Mesenchymal stem cell (in vitro differentiated cells and primary cell): ENCODE data around the gene BCKDHB.

ENCODE experiments used
- DNase-seq: peaks from one replicate; pipeline ENCODE4 v3.0.0-alpha.2; 2013
- H2AFZ ChIP-seq: one replicate; pipeline ENCODE4 v1.6.1; 2013; ENCODE audit warnings: low read depth, mild to moderate bottlenecking, control low read depth, inconsistent platforms, low read length, moderate library complexity
- H2AK5ac ChIP-seq: 2 replicates; pipeline ENCODE4 v1.6.1; 2013; ENCODE audit warnings: low read length, moderate library complexity, mild to moderate bottlenecking, inconsistent platforms; ENCODE audit not compliant: severe bottlenecking
- H2BK120ac ChIP-seq: one replicate; pipeline ENCODE4 v1.6.1; 2013; ENCODE audit warnings: low read depth, mild to moderate bottlenecking, inconsistent platforms, low read length, moderate library complexity
- H2BK12ac ChIP-seq, 2 experiments: one replicate each; pipeline ENCODE4 v1.6.1; 2013; ENCODE audit warnings: inconsistent platforms in 2 of 2, low read length in 2 of 2, mild to moderate bottlenecking in 2 of 2, moderate library complexity in 2 of 2, control low read depth in 1 of 2
- H2BK15ac ChIP-seq: one replicate; pipeline ENCODE4 v1.6.1; 2013; ENCODE audit warnings: mild to moderate bottlenecking, low read depth, inconsistent platforms; ENCODE audit not compliant: poor library complexity, severe bottlenecking
- H2BK5ac ChIP-seq: 2 replicates; pipeline ENCODE4 v1.6.1; 2013; ENCODE audit warnings: low read depth, mild to moderate bottlenecking, low read length, control low read depth, inconsistent platforms; ENCODE audit not compliant: poor library complexity, severe bottlenecking
- H3K14ac ChIP-seq, 2 experiments: one replicate each; pipeline ENCODE4 v1.6.1; 2013; ENCODE audit warnings: inconsistent platforms in 2 of 2, low read length in 2 of 2, control low read depth in 1 of 2, mild to moderate bottlenecking in 1 of 2, moderate library complexity in 1 of 2
- H3K18ac ChIP-seq, 2 experiments: one replicate each; pipeline ENCODE4 v1.6.1; 2013; ENCODE audit warnings: inconsistent platforms in 2 of 2, low read length in 2 of 2, control low read depth in 1 of 2, low read depth in 1 of 2, mild to moderate bottlenecking in 1 of 2
- H3K23ac ChIP-seq, 2 experiments: one replicate each; pipeline ENCODE4 v1.6.1; 2013; ENCODE audit warnings: inconsistent platforms in 2 of 2, low read length in 2 of 2, mild to moderate bottlenecking in 2 of 2, moderate library complexity in 2 of 2, control low read depth in 1 of 2
- H3K27ac ChIP-seq: 2 replicates; pipeline ENCODE4 v1.5.1; 2013; ENCODE audit warnings: mild to moderate bottlenecking, moderate library complexity, low read length, control low read depth, inconsistent platforms; ENCODE audit not compliant: poor library complexity, severe bottlenecking
- H3K27me3 ChIP-seq, 2 experiments: 2 replicates each; pipeline versions ENCODE4 v1.6.1 to v1.7.0; 2013; ENCODE audit warnings: low read length in 2 of 2, mild to moderate bottlenecking in 2 of 2, moderate library complexity in 2 of 2, control low read depth in 1 of 2, inconsistent platforms in 1 of 2; ENCODE audit not compliant: control insufficient read depth in 1 of 2, insufficient read depth in 1 of 2
- H3K36me3 ChIP-seq, 2 experiments: 2 replicates each; pipeline versions ENCODE4 v1.6.1 to v1.7.0; 2013; ENCODE audit warnings: low read length in 2 of 2, control low read depth in 1 of 2, inconsistent platforms in 1 of 2, low read depth in 1 of 2, mild to moderate bottlenecking in 1 of 2; ENCODE audit not compliant: insufficient read depth in 2 of 2, control insufficient read depth in 1 of 2
- H3K4ac ChIP-seq, 2 experiments: one replicate each; pipeline ENCODE4 v1.6.1; 2013; ENCODE audit warnings: inconsistent platforms in 2 of 2, low read length in 2 of 2, mild to moderate bottlenecking in 2 of 2, moderate library complexity in 2 of 2, control low read depth in 1 of 2, low read depth in 1 of 2
- H3K4me1 ChIP-seq: 2 replicates; pipeline ENCODE4 v1.6.1; 2013; ENCODE audit warnings: low read depth, low read length, control low read depth; ENCODE audit not compliant: control insufficient read depth, insufficient read depth
- H3K4me2 ChIP-seq: 2 replicates; pipeline ENCODE4 v1.6.1; 2013; ENCODE audit warnings: low read length, mild to moderate bottlenecking, inconsistent platforms; ENCODE audit not compliant: poor library complexity, severe bottlenecking
- H3K4me3 ChIP-seq, 2 experiments: 2 replicates each; pipeline versions ENCODE4 v1.5.1 to v1.7.0; 2013; ENCODE audit warnings: low read length in 2 of 2, mild to moderate bottlenecking in 2 of 2, control low read depth in 1 of 2, low read depth in 1 of 2; ENCODE audit not compliant: insufficient read depth in 1 of 2
- H3K79me1 ChIP-seq: replicated peaks from 2 replicates; pipeline ENCODE4 v1.6.1; 2013; ENCODE audit warnings: mild to moderate bottlenecking, control low read depth, low read length, inconsistent platforms; ENCODE audit not compliant: poor library complexity, severe bottlenecking
- H3K9ac ChIP-seq: 2 replicates; pipeline ENCODE4 v1.7.0; 2013; ENCODE audit warnings: mild to moderate bottlenecking, low read length, moderate library complexity
- H3K9me3 ChIP-seq: 2 replicates; pipeline ENCODE4 v1.7.0; 2013; ENCODE audit warnings: mild to moderate bottlenecking, low read length; ENCODE audit not compliant: control insufficient read depth
- H4K8ac ChIP-seq: one replicate; pipeline ENCODE4 v1.6.1; 2013; ENCODE audit warnings: inconsistent platforms, mild to moderate bottlenecking, low read length, moderate library complexity
- H4K91ac ChIP-seq: one replicate; pipeline ENCODE4 v1.6.1; 2013; ENCODE audit warnings: mild to moderate bottlenecking, low read length, inconsistent platforms
- WGBS: methylation state at CpG from one replicate; pipeline ENCODE4 v1.1.7; 2013; ENCODE audit warnings: mixed read lengths; 5-methylcytosine and 5-hydroxymethylcytosine counted together

The BCKDHB gene

GRCh38 chr6:80154160-80154559 is 47.7 kb downstream of the BCKDHB start:
- no peak overlapping the region for H3K27ac ChIP-seq
- no peaks in the 10 kb centered on the region for H3K36me3 ChIP-seq
- H2AFZ ChIP-seq: no peak overlapping the region
- no peak overlapping the region for H4K91ac ChIP-seq
- no peaks in the 10 kb centered on the region for H3K9me3 ChIP-seq
- H3K27me3 ChIP-seq: no peaks in the 10 kb centered on the region
- no peaks in the 10 kb centered on the region for H3K4me1 ChIP-seq
- H3K9ac ChIP-seq: no peak overlapping the region
- DNase-seq: no peak
- no peak overlapping the region for H3K23ac ChIP-seq
- no peak overlapping the region for H3K14ac ChIP-seq
- H2BK15ac ChIP-seq: no peak overlapping the region
- no peak overlapping the region for H2BK5ac ChIP-seq
- H3K4me2 ChIP-seq: no peak overlapping the region
- H3K4ac ChIP-seq: no peak overlapping the region
- no peak overlapping the region for H2AK5ac ChIP-seq
- H3K79me1 ChIP-seq: peaks cover 2% of the 10 kb centered on the region
- no peak overlapping the region for H3K4me3 ChIP-seq
- no CpG with 5 or more reads among the region's 2 CpGs for WGBS
- no peak overlapping the region for H4K8ac ChIP-seq
- H2BK12ac ChIP-seq: no peak overlapping the region
- no peak overlapping the region for H3K18ac ChIP-seq
- H2BK120ac ChIP-seq: no peak overlapping the region

- H3K4ac ChIP-seq: no peak overlapping the region
- no peaks in the 10 kb centered on the region for H3K27me3 ChIP-seq
- H2BK12ac ChIP-seq: no peak overlapping the region
- H2AK5ac ChIP-seq: no peak overlapping the region
- no peak overlapping the region for H3K14ac ChIP-seq
- H2BK15ac ChIP-seq: no peak overlapping the region
- no peak overlapping the region for H4K8ac ChIP-seq
- no peak overlapping the region for H3K4me2 ChIP-seq
- no peaks in the 10 kb centered on the region for H3K9me3 ChIP-seq
- H3K36me3 ChIP-seq: no peaks in the 10 kb centered on the region
- H3K27ac ChIP-seq: no peak overlapping the region
- H3K18ac ChIP-seq: no peak overlapping the region
- H3K79me1 ChIP-seq: peaks cover 2% of the 10 kb centered on the region
- H3K4me1 ChIP-seq: no peaks in the 10 kb centered on the region
- no peak overlapping the region for H3K9ac ChIP-seq
- H3K23ac ChIP-seq: no peak overlapping the region
- H2BK5ac ChIP-seq: no peak overlapping the region
- no peak overlapping the region for H2AFZ ChIP-seq
- DNase-seq: no peak
- H3K4me3 ChIP-seq: no peak overlapping the region
- no peak overlapping the region for H4K91ac ChIP-seq
- H2BK120ac ChIP-seq: no peak overlapping the region
Observed at GRCh38 chr6:80156221-80156620, 49.8 kb downstream of the BCKDHB start.

- Histone ChIP-seq H2AFZ (no peak overlapping the region), H2BK120ac (no peak overlapping the region), H2BK15ac (no peak overlapping the region), H3K9ac (no peak overlapping the region), H3K4me1 (no peaks in the 10 kb centered on the region), H4K91ac (no peak overlapping the region), H2BK5ac (no peak overlapping the region), H3K23ac (no peak overlapping the region), H3K27me3 (no peaks in the 10 kb centered on the region), H3K79me1 (no peaks in the 10 kb centered on the region), H2AK5ac (no peak overlapping the region), H3K9me3 (no peaks in the 10 kb centered on the region), H3K4me3 (no peak overlapping the region), H4K8ac (no peak overlapping the region), H2BK12ac (no peak overlapping the region), H3K36me3 (no peaks in the 10 kb centered on the region), H3K18ac (no peak overlapping the region), H3K14ac (no peak overlapping the region), H3K4ac (no peak overlapping the region), H3K4me2 (no peak overlapping the region), H3K27ac (no peak overlapping the region)
- no peak for DNase-seq
- WGBS: 50% methylated on average over 1 of the region's 2 CpGs
Observed at GRCh38 chr6:80158478-80158989, 52.1 kb downstream of the BCKDHB start.

- DNase-seq: no peak
- no peak overlapping the region for H2BK120ac ChIP-seq
- H3K23ac ChIP-seq: no peak overlapping the region
- H3K9ac ChIP-seq: no peak overlapping the region
- no peak overlapping the region for H3K4me2 ChIP-seq
- no peaks in the 10 kb centered on the region for H3K36me3 ChIP-seq
- no peak overlapping the region for H3K14ac ChIP-seq
- H2BK5ac ChIP-seq: no peak overlapping the region
- no peaks in the 10 kb centered on the region for H3K9me3 ChIP-seq
- no peak overlapping the region for H3K4ac ChIP-seq
- H4K91ac ChIP-seq: no peak overlapping the region
- H2BK15ac ChIP-seq: no peak overlapping the region
- 91% methylated on average over 1 of the region's 1 CpG for WGBS
- no peak overlapping the region for H2AK5ac ChIP-seq
- no peak overlapping the region for H4K8ac ChIP-seq
- no peaks in the 10 kb centered on the region for H3K4me1 ChIP-seq
- no peak overlapping the region for H3K4me3 ChIP-seq
- H3K27me3 ChIP-seq: no peaks in the 10 kb centered on the region
- no peak overlapping the region for H2AFZ ChIP-seq
- H3K27ac ChIP-seq: no peak overlapping the region
- no peak overlapping the region for H2BK12ac ChIP-seq
- no peak overlapping the region for H3K18ac ChIP-seq
- H3K79me1 ChIP-seq: no peaks in the 10 kb centered on the region
Observed at GRCh38 chr6:80161434-80161833, 55.0 kb downstream of the BCKDHB start.
